Measurements from ENCODE around the gene MRPS7. TPM values are rescaled to one million over a fixed set of nuclear protein-coding genes. Genes with fewer than 3 reads are reported as not detected.

MRPS7 gene
- total RNA-seq, 2 experiments from 2014 or later = 51.4 to 63.8 TPM

DNA sequence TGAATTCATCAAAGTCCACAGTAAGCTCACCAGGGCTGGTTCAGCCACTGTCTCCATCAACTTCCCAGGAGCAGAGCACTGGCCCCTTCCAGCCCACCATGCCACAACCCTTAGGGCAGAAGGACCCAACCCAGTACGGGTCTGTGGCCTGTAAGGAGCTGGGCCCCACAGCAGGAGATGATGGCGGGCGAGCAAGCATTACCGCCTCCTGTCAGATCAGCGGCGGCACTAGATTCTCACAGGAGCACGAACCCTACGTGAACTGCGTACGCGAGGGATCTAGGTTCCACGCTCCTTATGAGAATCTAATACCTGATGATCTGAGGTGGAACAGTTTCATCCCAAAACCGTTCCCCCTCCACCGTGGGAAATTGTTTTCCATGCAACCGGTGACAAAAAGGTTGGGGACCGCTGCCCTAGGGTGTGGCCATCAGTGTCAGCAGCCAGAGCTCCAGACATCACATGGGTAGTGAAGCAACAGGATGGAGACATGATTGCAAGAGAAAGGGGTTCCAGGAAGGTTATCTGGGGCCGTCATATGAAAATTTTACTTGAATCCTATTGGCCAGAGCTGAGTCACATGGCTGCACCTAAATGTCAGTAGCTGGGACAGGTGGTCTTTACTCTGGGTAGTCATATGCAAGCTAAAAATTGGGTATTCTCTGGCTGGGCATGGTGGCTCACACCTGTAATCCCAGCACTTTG, 40.0 kb downstream of the MRPS7 start:
- DNase-seq (no peak), ATAC-seq (no peak)
- H3K4me1 Mint-ChIP-seq = peaks cover 14% of the 10 kb centered on the region
- no peak overlapping the region for H3K27ac Mint-ChIP-seq
- no peak overlapping the region for H3K4me3 Mint-ChIP-seq
- ChIA-PET CTCF (interaction anchor here (1.2 to 2.5 kb wide), 2 partner anchors 21 to 95 kb away, joined by 4 to 13 read pairs; no protein-coding TSS in a partner anchor), POLR2A (interaction anchor here (0.6 kb wide), 1 partner anchor 12 kb away, joined by 3 read pairs; no protein-coding TSS in a partner anchor)
- no peaks in the 10 kb centered on the region for H3K9me3 Mint-ChIP-seq (ENCODE audit: low read depth)
- intact Hi-C loops (cut with DNase I, micrococcal nuclease) = no loop called here
- H3K36me3 Mint-ChIP-seq (ENCODE audit: low read depth) = no peaks in the 10 kb centered on the region
- no peaks in the 10 kb centered on the region for H3K27me3 Mint-ChIP-seq

DNA sequence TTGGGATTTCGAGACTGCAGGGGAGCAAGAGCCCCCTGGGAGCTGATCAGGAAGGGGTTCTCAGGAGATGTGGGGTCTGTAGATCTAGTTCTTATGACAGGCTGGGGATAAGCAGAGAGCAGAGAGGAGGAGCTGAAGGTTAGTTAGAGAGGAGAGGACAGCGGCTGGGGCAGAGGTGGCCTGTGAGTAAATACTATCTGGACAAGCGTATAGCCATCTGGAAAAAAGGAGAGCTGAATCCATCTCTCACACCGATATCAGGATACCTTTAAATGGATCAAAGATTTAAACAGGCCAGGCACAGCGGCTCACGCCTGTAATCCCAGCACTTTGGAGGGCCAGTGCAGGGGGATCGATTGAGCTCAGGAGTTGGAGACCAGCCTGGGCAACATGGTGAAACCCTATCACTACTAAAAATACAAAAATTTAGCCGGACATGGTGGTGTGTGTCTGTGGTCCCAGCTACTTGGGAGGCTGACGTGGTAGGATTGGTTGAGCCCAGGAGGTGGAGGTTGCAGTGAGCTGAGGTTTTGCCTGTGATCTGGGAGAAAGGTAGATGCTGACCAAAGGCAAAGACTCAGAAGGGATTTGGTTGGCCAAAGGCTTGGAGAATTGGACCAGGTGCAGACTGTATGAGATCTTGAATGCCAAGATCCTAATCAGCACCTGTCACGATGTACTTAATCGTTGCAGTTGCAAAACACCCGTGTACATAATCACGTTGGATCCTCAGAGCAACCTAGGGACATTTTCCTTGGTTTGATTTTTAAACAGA, 46.5 kb downstream of the MRPS7 start:
- ChIA-PET CTCF (interaction anchor here (1.0 to 1.4 kb wide), 3 partner anchors 8 to 104 kb away, joined by 3 to 6 read pairs (median 4); no protein-coding TSS in a partner anchor), POLR2A (interaction anchor here (0.7 kb wide), 1 partner anchor 38 kb away, joined by 5 read pairs; no protein-coding TSS in a partner anchor)
- DNase-seq (no peak), ATAC-seq (no peak)
- Mint-ChIP-seq H3K27me3 (no peaks in the 10 kb centered on the region), H3K4me3 (no peak overlapping the region), H3K36me3 (ENCODE audit: low read depth) (no peaks in the 10 kb centered on the region), H3K9me3 (ENCODE audit: low read depth) (no peaks in the 10 kb centered on the region), H3K27ac (no peak overlapping the region), H3K4me1 (peaks cover 2% of the 10 kb centered on the region)
- intact Hi-C loops (cut with DNase I, micrococcal nuclease) = no loop called here

DNA sequence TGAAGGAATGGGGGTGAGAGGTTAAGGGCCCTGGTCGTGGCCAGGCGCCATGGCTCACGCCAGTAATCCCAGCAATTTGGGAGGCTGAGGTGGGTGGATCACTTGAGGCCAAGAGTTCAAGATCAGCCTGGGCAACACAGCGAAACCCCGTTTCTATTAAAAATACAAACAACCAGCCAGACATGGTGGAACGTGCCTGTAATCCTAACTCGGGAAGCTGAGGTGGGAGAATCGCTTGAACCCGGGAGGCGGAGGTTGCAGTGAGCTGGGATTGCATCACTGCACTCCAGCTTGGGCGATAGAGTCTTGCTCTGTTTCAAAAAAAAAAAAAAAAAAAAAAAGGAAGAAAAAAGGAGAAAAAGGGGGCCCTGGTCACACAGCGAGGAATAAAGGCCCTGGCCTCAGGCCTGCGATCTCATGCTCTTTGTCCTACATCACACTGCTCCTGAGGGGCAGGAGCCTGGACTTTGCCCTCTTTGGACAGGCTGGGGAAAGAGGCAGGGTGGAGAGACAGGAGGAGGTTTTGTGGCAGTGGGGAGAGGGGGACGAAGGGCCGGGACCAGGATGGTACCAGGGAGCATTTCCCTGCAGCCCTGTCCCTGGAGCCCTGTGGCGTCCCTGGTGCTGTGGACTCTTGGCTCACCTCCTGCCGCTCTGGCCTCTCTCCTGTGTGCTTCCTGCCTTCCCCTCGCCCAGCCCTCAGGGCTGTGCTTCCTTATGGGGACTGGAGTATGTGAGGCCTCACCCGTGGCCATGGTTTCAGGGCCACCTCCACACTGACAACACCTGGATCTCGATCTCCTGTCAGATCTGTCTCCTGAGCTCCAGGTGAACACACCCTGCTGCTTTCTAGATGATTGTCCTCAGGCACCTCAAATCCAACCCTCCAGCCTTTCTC, 47.3 kb downstream of the MRPS7 start:
- no peak for ATAC-seq
- Mint-ChIP-seq H3K27me3 (no peaks in the 10 kb centered on the region), H3K4me1 (peaks cover 7% of the 10 kb centered on the region), H3K36me3 (ENCODE audit: low read depth) (no peaks in the 10 kb centered on the region), H3K27ac (no peak overlapping the region), H3K9me3 (ENCODE audit: low read depth) (no peaks in the 10 kb centered on the region), H3K4me3 (no peak overlapping the region)
- CTCF ChIA-PET = interaction anchor here (1.2 to 1.4 kb wide), 2 partner anchors 14 to 103 kb away, joined by 4 to 6 read pairs; no protein-coding TSS in a partner anchor
- DNase-seq = no peak
- POLR2A ChIA-PET = no interaction called here
- intact Hi-C loops (cut with DNase I, micrococcal nuclease) = no loop called here

DNA sequence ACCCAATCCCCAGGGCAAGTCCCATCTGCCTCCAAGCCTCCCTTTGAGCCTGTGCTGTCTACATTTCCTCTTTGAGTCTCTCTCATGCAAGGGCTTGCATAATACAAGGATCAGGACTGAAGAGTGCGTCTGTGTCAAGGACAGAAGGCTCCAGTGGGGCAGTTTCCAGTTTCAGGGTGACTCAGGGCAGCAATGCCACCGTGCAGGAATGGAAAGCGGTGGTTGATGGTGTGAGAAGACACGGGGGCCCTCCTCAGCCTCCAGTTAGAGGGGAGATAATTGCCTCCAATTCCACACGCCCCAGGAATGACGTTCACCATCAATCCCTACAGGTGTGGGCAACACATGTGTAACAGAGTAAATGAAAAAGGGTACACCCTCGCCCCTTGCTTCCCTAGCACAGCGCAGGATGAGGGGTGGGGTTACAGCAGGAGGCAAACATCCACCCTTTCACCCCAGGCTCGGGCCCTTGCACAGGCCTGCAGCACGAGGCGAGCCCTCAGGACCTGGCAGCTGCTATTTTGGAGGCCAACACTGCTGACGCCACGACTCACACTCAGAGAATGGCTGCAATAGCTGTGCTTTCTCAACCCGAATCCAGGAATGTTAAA, 52.4 kb downstream of the MRPS7 start:
- no peak for ATAC-seq
- ChIA-PET CTCF (interaction anchor here (0.7 kb wide), 1 partner anchor 1892 kb away, joined by 4 read pairs; no protein-coding TSS in a partner anchor), POLR2A (interaction anchor here (0.6 kb wide), 1 partner anchor 12 kb away, joined by 3 read pairs; no protein-coding TSS in a partner anchor)

DNA sequence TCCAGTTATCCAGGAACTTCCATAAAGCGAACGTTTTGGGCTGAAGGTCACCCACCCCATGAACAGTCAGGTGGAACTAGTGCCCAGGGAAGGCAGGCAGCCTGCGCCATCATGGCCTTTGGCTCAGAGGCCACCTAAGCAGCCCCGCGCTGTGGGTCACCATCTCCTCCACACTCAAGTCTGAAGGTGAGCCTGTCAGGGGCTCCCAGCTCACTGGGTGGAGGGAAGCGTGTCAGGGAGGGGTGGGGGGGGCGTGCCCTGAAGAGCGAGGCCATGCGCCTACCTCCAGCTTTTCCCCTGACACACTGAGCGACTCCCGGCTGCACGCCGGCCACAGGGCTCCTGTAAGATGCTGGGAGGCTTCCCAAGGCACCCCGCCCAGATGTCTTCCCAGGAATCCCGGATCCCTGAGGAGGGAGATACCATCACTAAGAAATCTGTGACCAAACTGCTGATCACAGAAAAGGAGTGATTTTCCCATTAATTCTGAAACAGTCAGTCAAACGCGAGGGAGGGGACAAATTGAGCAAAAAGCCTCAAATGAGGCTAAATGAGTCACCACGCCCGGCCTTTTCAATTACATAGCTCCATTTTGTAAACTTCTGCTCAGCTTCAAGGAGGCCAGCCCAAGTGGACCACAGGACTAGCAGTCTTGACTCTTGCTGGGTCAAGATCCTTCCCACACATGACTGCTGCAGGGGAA, 54.0 kb downstream of the MRPS7 start:
- DNase-seq (peak; percentile 69), ATAC-seq (peak; percentile 64)
- peaks cover 17% of the 10 kb centered on the region for H3K36me3 Mint-ChIP-seq (ENCODE audit: low read depth)
- POLR2A ChIA-PET = interaction anchor here (0.7 to 1.1 kb wide), 4 partner anchors 18 to 90 kb away, joined by 3 to 4 read pairs (median 4); partner anchors contain the start of genes GGA3 and MRPS7
- CTCF ChIA-PET = interaction anchor here (0.6 to 2.5 kb wide), 11 partner anchors 14 to 201 kb away, joined by 3 to 16 read pairs (median 4); partner anchors contain the start of genes MIF4GD and TSEN54
- peak overlapping the region; percentile 71 for H3K27ac Mint-ChIP-seq
- intact Hi-C loops (cut with DNase I, micrococcal nuclease) = no loop called here
- no peaks in the 10 kb centered on the region for H3K27me3 Mint-ChIP-seq
- H3K4me1 Mint-ChIP-seq = peaks cover 23% of the 10 kb centered on the region
- H3K4me3 Mint-ChIP-seq = no peak overlapping the region
- no peaks in the 10 kb centered on the region for H3K9me3 Mint-ChIP-seq (ENCODE audit: low read depth)

More for the DNA sequence above, 52.4 kb downstream of the MRPS7 start:
- H3K27ac Mint-ChIP-seq = peak overlapping the region; percentile 27
- DNase-seq = no peak
- peaks cover 23% of the 10 kb centered on the region for H3K4me1 Mint-ChIP-seq
- H3K9me3 Mint-ChIP-seq (ENCODE audit: low read depth) = no peaks in the 10 kb centered on the region
- H3K27me3 Mint-ChIP-seq = no peaks in the 10 kb centered on the region
- H3K4me3 Mint-ChIP-seq = no peak overlapping the region
- intact Hi-C loops (cut with DNase I, micrococcal nuclease) = no loop called here
- H3K36me3 Mint-ChIP-seq (ENCODE audit: low read depth) = peaks cover 7% of the 10 kb centered on the region

Other genes with a start within 250 kb of the MRPS7 start
- 10 to 100 TPM; 64.6 to 66.5 TPM for gene MRPL58, start 249.2 kb upstream of the MRPS7 start, total RNA-seq
- gene ATP5PD, start 214.9 kb upstream of the MRPS7 start, total RNA-seq = 100 to 1,000 TPM; 194 to 237 TPM
- gene KCTD2, start 214.7 kb upstream of the MRPS7 start, total RNA-seq = 10 to 100 TPM; 15.3 to 16.7 TPM
- 1 to 10 TPM; 6.0 to 6.5 TPM for gene SLC16A5, start 173.9 kb upstream of the MRPS7 start, total RNA-seq
- gene ARMC7, start 151.9 kb upstream of the MRPS7 start, total RNA-seq = 1 to 10 TPM; 6.7 to 7.7 TPM
- gene NT5C, start 130.1 kb upstream of the MRPS7 start, total RNA-seq = 10 to 100 TPM; 51.7 to 61.5 TPM
- 100 to 1,000 TPM; 234 to 238 TPM for gene JPT1, start 107.4 kb upstream of the MRPS7 start, total RNA-seq
- 100 to 1,000 TPM; 594 to 727 TPM for gene SUMO2, start 78.9 kb upstream of the MRPS7 start, total RNA-seq
- gene NUP85, start 56.2 kb upstream of the MRPS7 start, total RNA-seq = 100 to 1,000 TPM; 130 to 160 TPM
- gene GGA3, start 273 bp upstream of the MRPS7 start, total RNA-seq = 10 to 100 TPM; 72.9 to 76.7 TPM
- 10 to 100 TPM; 39.0 to 39.1 TPM for gene MIF4GD, start 9.4 kb downstream of the MRPS7 start, total RNA-seq
- gene SLC25A19, start 27.6 kb downstream of the MRPS7 start, total RNA-seq = 10 to 100 TPM; 67.8 to 79.7 TPM
- 100 to 1,000 TPM; 157 to 168 TPM for gene GRB2, start 143.8 kb downstream of the MRPS7 start, total RNA-seq
- gene TMEM94, start 194.8 kb downstream of the MRPS7 start, total RNA-seq = 10 to 100 TPM; 51.4 to 62.5 TPM

Data from activated CD4-positive, alpha-beta T cell treated with anti-CD3 and anti-CD28 coated beads for 36 hours (primary cell).